ENCODE results near the gene WIPF2. TPM values are rescaled to one million over a fixed set of nuclear protein-coding genes. Genes with fewer than 3 reads are reported as not detected.
"Not testable (repeated sequence)": the region's sequence is repeated elsewhere in the genome, so short reads cannot be mapped to it uniquely, and the experiment has no call there.

The WIPF2 gene
- total and polyA plus RNA-seq, 4 donors: 10.7 to 54.3 (median 31.2) TPM

DNA sequence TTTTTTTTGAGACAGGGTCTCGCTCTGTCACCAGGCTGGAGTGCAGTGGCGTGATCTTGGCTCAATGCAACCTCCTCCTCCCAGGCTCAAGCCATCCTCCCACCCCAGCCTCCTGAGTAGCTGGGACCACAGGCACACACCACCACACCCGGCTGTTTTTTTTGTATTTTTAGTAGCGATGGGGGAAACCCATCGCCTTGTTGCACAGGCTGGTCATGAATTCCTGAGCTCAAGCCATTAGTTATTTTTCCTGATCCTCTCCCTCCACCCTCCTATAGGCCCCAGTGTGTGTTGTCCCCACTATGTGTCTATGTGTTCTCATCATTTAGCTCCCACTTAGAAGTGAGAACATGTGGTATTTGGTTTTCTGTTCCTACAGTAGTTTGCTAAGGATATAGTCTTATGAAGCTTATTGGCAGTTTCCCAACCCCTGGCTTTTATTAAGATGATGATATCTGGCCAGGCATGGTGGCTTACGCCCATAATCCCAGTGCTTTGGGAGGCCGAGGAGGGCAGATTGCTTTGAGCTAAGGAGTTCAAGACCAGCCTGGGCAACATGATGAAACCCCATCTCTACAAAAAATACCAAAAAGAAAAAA lies 80.2 kb downstream of the WIPF2 start:
- H3K36me3 ChIP-seq (ENCODE audit: control insufficient read depth, insufficient read depth, low read length); H3K27ac ChIP-seq (ENCODE audit: low read depth, low read length); H3K27me3 ChIP-seq (ENCODE audit: control insufficient read depth, insufficient read depth, low read length); DNase-seq (ENCODE audit: low read depth in 4 of 6, low spot score in 6 of 6); H3K4me3 ChIP-seq (ENCODE audit: low read depth, low read length); H3K9me3 ChIP-seq (ENCODE audit: control insufficient read depth, insufficient read depth, low read length): not testable (repeated sequence)
- peaks cover 11% of the 10 kb centered on the region for H3K4me1 ChIP-seq (ENCODE audit: control insufficient read depth, insufficient read depth, low read length)
- WGBS (ENCODE audit: insufficient coverage): no CpG with 5 or more reads among the region's 7 CpGs

DNA sequence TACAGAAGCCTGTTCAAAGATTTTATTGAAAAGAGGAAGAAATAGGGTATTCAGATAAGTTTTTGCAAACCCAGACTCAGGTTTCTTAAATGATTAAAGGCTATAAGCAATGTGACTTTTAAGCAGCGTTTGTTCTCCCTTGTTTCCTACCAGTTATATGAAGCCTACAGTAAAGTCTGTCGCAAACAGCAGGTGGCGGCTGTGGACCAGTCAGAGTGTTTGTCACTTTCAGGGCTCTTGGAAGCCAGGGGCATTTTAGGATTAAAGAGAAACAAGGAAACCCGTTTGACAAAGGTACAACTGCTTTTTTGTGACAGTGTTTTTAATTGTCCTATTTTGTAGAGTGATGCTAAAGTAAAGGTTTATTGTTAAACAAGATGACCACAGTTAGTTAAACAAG lies 82.2 kb downstream of the WIPF2 start:
- Histone ChIP-seq H3K9me3 (ENCODE audit: control insufficient read depth, insufficient read depth, low read length) (no peaks in the 10 kb centered on the region), H3K36me3 (ENCODE audit: control insufficient read depth, insufficient read depth, low read length) (peaks cover 3% of the 10 kb centered on the region), H3K27ac (ENCODE audit: low read depth, low read length) (no peak overlapping the region), H3K4me3 (ENCODE audit: low read depth, low read length) (no peak overlapping the region), H3K27me3 (ENCODE audit: control insufficient read depth, insufficient read depth, low read length) (no peaks in the 10 kb centered on the region), H3K4me1 (ENCODE audit: control insufficient read depth, insufficient read depth, low read length) (peaks cover 22% of the 10 kb centered on the region)
- 60% methylated on average over 3 of the region's 4 CpGs for WGBS (ENCODE audit: insufficient coverage)
- DNase-seq (ENCODE audit: low read depth in 4 of 6, low spot score in 6 of 6): peak in 2 of 6 donors; percentile 44 to 82

- H3K4me3 ChIP-seq (ENCODE audit: low read depth, low read length): no peak overlapping the region
- peak in 3 of 6 donors; percentile 64 to 90 (median 88) for DNase-seq (ENCODE audit: low read depth in 4 of 6, low spot score in 6 of 6)
- 56% methylated on average over 1 of the region's 4 CpGs for WGBS (ENCODE audit: insufficient coverage)
- H3K27ac ChIP-seq (ENCODE audit: low read depth, low read length): peak overlapping the region; percentile 76
- peaks cover 3% of the 10 kb centered on the region for H3K36me3 ChIP-seq (ENCODE audit: control insufficient read depth, insufficient read depth, low read length)
- no peaks in the 10 kb centered on the region for H3K9me3 ChIP-seq (ENCODE audit: control insufficient read depth, insufficient read depth, low read length)
- H3K4me1 ChIP-seq (ENCODE audit: control insufficient read depth, insufficient read depth, low read length): peaks cover 39% of the 10 kb centered on the region
- no peaks in the 10 kb centered on the region for H3K27me3 ChIP-seq (ENCODE audit: control insufficient read depth, insufficient read depth, low read length)
Observed at GRCh38 chr17:40303009-40303657, 84.0 kb downstream of the WIPF2 start.

- Histone ChIP-seq H3K9me3 (ENCODE audit: control insufficient read depth, insufficient read depth, low read length) (no peaks in the 10 kb centered on the region), H3K27me3 (ENCODE audit: control insufficient read depth, insufficient read depth, low read length) (no peaks in the 10 kb centered on the region), H3K36me3 (ENCODE audit: control insufficient read depth, insufficient read depth, low read length) (no peaks in the 10 kb centered on the region), H3K27ac (ENCODE audit: low read depth, low read length) (peak overlapping the region; percentile 76), H3K4me1 (ENCODE audit: control insufficient read depth, insufficient read depth, low read length) (peaks cover 42% of the 10 kb centered on the region), H3K4me3 (ENCODE audit: low read depth, low read length) (no peak overlapping the region)
- DNase-seq (ENCODE audit: low read depth in 4 of 6, low spot score in 6 of 6): peak in 3 of 6 donors; percentile 56 to 84 (median 82)
- 8% methylated on average over 4 of the region's 5 CpGs for WGBS (ENCODE audit: insufficient coverage)
Observed at GRCh38 chr17:40303708-40304551, 84.8 kb downstream of the WIPF2 start.

- not testable (repeated sequence) for H3K27me3 ChIP-seq (ENCODE audit: control insufficient read depth, insufficient read depth, low read length); H3K9me3 ChIP-seq (ENCODE audit: control insufficient read depth, insufficient read depth, low read length); H3K4me3 ChIP-seq (ENCODE audit: low read depth, low read length); H3K36me3 ChIP-seq (ENCODE audit: control insufficient read depth, insufficient read depth, low read length)
- Histone ChIP-seq H3K27ac (ENCODE audit: low read depth, low read length) (peak overlapping the region; percentile 76), H3K4me1 (ENCODE audit: control insufficient read depth, insufficient read depth, low read length) (peaks cover 48% of the 10 kb centered on the region)
- WGBS (ENCODE audit: insufficient coverage): no CpG with 5 or more reads among the region's 5 CpGs
- DNase-seq (ENCODE audit: low read depth in 4 of 6, low spot score in 6 of 6): peak in 1 of 6 donors; percentile 59
Observed at GRCh38 chr17:40304552-40304863, 85.4 kb downstream of the WIPF2 start.

GRCh38 chr17:40304866-40305265 lies 85.8 kb downstream of the WIPF2 start:
- DNase-seq (ENCODE audit: low read depth in 4 of 6, low spot score in 6 of 6); H3K27me3 ChIP-seq (ENCODE audit: control insufficient read depth, insufficient read depth, low read length); H3K9me3 ChIP-seq (ENCODE audit: control insufficient read depth, insufficient read depth, low read length); H3K36me3 ChIP-seq (ENCODE audit: control insufficient read depth, insufficient read depth, low read length); H3K4me3 ChIP-seq (ENCODE audit: low read depth, low read length): not testable (repeated sequence)
- WGBS (ENCODE audit: insufficient coverage): 97% methylated on average over 3 of the region's 5 CpGs
- peak overlapping the region; percentile 76 for H3K27ac ChIP-seq (ENCODE audit: low read depth, low read length)
- peaks cover 52% of the 10 kb centered on the region for H3K4me1 ChIP-seq (ENCODE audit: control insufficient read depth, insufficient read depth, low read length)

- Histone ChIP-seq H3K27ac (ENCODE audit: low read depth, low read length) (peak overlapping the region; percentile 94), H3K9me3 (ENCODE audit: control insufficient read depth, insufficient read depth, low read length) (no peaks in the 10 kb centered on the region), H3K27me3 (ENCODE audit: control insufficient read depth, insufficient read depth, low read length) (no peaks in the 10 kb centered on the region), H3K4me3 (ENCODE audit: low read depth, low read length) (no peak overlapping the region), H3K36me3 (ENCODE audit: control insufficient read depth, insufficient read depth, low read length) (no peaks in the 10 kb centered on the region), H3K4me1 (ENCODE audit: control insufficient read depth, insufficient read depth, low read length) (peaks cover 67% of the 10 kb centered on the region)
- WGBS (ENCODE audit: insufficient coverage): 43% methylated on average over 2 of the region's 2 CpGs
- peak in 1 of 6 donors; percentile 14 for DNase-seq (ENCODE audit: low read depth in 4 of 6, low spot score in 6 of 6)
Observed at GRCh38 chr17:40306395-40306794, 87.3 kb downstream of the WIPF2 start.

DNA sequence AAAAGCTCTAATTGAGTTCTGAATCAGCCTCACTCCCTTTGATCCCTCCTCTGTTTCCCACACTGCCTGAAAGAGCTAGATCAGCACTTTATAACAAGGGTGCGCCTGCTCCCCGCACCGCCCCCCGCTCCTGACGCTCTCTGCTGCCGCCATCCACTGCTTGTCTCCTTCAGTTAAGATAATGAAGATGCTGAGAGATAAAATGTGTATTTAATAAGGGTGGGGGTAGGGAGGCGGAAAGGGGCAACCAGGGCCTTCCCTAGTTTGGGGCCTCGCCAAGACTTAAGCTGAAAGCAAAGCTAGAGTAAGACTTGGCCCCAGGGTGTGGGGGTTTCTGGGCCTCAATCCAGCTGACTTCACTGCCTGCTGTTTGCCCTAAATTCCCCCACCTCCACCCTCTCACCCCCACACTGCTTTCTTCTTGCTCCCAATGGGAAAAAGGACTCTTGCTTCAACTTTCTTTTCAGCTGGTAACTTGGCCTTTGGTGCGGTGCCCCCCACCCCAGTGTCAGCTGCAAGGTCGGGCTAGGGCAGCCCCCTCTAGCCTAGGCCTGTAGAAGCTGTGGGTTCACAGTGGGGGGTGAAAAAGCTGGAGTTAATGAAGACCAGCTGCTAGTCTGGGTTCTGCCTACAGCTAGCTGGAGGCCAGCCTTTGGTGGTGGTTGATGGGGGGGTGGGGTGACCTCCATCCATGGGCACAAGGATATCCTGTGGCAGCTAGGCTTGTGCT lies 88.1 kb downstream of the WIPF2 start:
- WGBS (ENCODE audit: insufficient coverage): 4% methylated on average over 8 of the region's 10 CpGs
- H3K27ac ChIP-seq (ENCODE audit: low read depth, low read length): peak overlapping the region; percentile 94
- no peaks in the 10 kb centered on the region for H3K27me3 ChIP-seq (ENCODE audit: control insufficient read depth, insufficient read depth, low read length)
- DNase-seq (ENCODE audit: low read depth in 4 of 6, low spot score in 6 of 6): peak in 3 of 6 donors; percentile 54 to 90 (median 83)
- no peaks in the 10 kb centered on the region for H3K36me3 ChIP-seq (ENCODE audit: control insufficient read depth, insufficient read depth, low read length)
- H3K9me3 ChIP-seq (ENCODE audit: control insufficient read depth, insufficient read depth, low read length): no peaks in the 10 kb centered on the region
- H3K4me3 ChIP-seq (ENCODE audit: low read depth, low read length): no peak overlapping the region
- peaks cover 75% of the 10 kb centered on the region for H3K4me1 ChIP-seq (ENCODE audit: control insufficient read depth, insufficient read depth, low read length)

DNA sequence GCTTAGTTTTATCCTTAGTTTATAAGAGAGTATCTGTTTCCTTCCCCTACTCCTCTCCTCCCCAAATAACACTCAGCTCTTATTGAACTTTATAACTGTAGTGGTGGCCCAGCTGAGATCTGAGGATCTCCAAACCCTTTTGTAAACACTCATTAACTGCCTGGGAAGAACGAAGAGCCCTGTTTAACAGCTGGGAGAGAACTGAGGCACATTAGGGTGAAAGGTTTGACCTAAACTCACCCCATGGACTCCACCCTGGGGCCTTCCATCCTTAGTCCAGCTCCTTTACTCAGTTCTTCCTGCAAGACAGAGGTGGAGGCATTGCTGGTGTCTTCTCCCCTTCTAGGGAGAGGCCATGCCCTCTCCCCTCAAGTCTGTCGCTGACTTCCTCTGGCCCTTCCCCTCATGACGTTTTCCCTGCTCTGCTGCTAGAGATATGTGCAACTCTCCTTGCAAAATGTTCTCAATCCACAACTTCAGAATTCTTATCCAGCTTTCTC lies 88.7 kb downstream of the WIPF2 start:
- no peak overlapping the region for H3K4me3 ChIP-seq (ENCODE audit: low read depth, low read length)
- no peaks in the 10 kb centered on the region for H3K27me3 ChIP-seq (ENCODE audit: control insufficient read depth, insufficient read depth, low read length)
- 50% methylated on average over 2 of the region's 3 CpGs for WGBS (ENCODE audit: insufficient coverage)
- peak in 1 of 6 donors; percentile 56 for DNase-seq (ENCODE audit: low read depth in 4 of 6, low spot score in 6 of 6)
- no peaks in the 10 kb centered on the region for H3K9me3 ChIP-seq (ENCODE audit: control insufficient read depth, insufficient read depth, low read length)
- H3K4me1 ChIP-seq (ENCODE audit: control insufficient read depth, insufficient read depth, low read length): peaks cover 81% of the 10 kb centered on the region
- peak overlapping the region; percentile 94 for H3K27ac ChIP-seq (ENCODE audit: low read depth, low read length)
- H3K36me3 ChIP-seq (ENCODE audit: control insufficient read depth, insufficient read depth, low read length): no peaks in the 10 kb centered on the region
